ENCODE results near the gene OTUD1. TPM values are rescaled to one million over a fixed set of nuclear protein-coding genes. Genes with fewer than 3 reads are reported as not detected.
"Not testable (repeated sequence)": the region's sequence is repeated elsewhere in the genome, so short reads cannot be mapped to it uniquely, and the experiment has no call there.

Gene OTUD1, protein sequence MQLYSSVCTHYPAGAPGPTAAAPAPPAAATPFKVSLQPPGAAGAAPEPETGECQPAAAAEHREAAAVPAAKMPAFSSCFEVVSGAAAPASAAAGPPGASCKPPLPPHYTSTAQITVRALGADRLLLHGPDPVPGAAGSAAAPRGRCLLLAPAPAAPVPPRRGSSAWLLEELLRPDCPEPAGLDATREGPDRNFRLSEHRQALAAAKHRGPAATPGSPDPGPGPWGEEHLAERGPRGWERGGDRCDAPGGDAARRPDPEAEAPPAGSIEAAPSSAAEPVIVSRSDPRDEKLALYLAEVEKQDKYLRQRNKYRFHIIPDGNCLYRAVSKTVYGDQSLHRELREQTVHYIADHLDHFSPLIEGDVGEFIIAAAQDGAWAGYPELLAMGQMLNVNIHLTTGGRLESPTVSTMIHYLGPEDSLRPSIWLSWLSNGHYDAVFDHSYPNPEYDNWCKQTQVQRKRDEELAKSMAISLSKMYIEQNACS
- polyA plus RNA-seq (ENCODE audit: insufficient read length in 4 of 4) = 10 to 100 TPM; 18.6 to 31.7 (median 24.8) TPM

DNA sequence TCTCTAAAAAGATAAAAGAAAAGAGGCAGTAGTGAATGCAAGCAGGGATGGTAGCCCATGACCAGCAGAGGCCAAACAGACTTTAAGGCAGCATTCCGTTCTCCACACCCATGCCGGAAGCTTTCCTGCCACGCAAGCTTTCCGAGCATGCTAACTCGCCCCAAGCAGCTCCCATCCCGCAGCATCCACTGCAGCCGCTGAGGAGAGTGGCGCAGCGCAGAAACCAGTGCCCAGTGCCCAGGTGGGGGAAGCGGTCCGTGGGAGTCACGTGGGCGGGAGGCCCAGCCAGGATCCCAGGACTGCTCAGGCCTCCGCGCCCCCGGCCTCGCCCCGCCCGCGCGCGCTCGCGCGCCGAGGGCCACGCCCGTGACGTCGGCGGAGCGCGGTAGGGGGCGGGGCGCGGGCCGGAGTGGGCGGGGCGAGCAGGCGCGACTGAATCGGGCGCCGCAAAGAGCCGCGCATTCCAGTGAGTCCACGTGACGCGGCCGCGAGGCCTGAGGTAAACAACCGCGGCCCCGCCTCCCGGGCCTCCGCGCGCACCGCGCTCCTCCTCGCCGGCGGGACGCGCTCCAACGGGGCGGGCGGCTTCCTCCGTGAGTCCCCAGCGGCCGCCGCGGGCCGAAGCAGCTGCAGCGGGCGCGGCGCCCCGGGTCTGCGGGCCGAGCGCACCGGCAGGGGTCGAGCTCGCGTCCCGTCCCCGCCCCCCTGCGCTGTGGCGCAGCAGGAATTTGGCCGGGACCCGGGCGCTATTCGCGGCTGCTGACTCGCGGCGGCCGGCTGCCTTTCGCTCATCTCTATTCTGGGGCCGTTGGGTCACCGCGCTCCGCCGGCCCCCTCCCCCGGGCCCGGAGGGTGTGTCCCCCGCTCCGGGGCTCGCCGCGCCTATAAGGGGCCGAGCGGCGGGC, at the start of gene OTUD1:
Gene OTUD1 (plus strand): TSS at position 529 of the 905 bp plus-strand sequence. CDS start 383 bp downstream, outside the sequence.
- DNase-seq (ENCODE audit: low read depth in 4 of 4, low spot score in 3 of 4) = peak; percentile 74 to 88 (median 85)

DNA sequence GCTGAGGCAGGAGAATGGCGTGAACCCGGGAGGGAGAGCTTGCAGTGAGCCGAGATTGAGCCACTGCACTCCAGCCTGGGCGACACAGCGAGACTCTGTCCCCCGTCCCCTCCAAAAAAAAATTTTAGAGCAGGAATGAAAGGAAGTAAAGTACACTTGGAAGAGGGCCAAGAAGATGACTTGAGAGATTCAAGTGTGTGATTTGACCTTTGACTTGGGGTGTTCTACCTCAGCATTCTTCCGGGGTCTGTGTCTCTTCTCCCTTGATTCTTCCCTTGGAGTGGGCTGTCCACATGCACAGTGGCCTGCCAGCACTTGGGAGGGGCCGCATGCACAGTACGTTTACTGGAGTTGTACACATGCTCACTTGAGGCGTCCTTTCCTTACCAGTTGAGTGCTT, 48.5 kb upstream of the OTUD1 start:
- not testable (repeated sequence) for DNase-seq (ENCODE audit: low read depth in 4 of 4, low spot score in 3 of 4)

DNA sequence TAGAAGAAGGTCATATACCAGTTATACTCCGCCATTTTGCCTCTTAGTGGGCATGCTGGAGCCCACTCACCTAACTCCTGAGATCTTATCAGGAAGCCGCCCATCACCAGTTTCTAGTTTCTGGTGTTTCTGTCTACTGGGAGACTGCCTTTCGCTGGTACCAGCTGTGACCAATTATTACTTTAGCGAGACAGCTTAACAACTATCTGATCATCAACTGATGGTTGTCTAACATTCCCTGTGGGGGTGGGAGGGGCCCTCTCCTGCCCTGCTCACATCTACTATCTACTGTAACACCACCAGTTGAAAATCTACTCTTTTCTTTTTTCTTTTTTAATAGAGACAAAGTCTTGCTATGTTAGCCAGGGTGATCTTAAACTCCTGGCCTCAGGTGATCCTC, 48.1 kb upstream of the OTUD1 start:
- DNase-seq (ENCODE audit: low read depth in 4 of 4, low spot score in 3 of 4) = no peak

DNA sequence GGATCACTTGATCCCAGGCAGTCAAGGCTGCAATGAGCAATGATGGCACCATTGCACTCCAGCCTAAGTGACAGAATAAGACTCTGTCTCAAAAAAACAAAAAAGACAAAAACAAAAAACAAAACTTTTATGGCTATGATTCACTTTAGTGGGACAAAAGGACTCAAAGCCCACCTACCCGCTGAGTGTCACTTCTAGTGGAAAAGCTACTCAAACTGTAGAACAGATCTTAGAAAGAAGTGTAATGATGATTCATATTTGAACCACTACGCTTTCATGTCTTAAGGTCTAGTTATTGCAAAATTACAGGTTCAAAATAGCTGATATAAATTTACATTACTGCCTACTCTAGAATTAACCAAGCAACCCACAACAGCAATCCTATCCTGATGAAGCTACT, 47.1 kb upstream of the OTUD1 start:
- DNase-seq (ENCODE audit: low read depth in 4 of 4, low spot score in 3 of 4) = no peak

DNA sequence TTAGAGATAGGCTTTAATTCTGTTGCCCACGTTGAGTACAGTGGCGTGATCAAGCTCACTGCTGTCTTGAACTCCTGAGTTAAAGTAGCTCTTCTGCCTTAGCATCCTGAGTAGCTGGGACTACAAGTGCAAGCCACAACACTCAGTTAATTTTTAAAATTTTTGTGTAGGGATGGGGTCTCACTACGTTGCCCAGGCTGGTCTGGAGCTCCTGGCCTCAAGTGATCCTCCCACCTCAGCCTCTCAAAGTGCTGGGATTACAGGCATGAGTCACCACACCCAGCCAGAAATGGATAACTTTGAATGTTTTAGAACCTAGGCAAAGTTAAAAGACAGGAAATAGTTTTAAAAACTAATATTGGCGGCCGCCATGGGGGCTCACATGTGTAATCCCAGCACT, 43.9 kb upstream of the OTUD1 start:
- DNase-seq (ENCODE audit: low read depth in 4 of 4, low spot score in 3 of 4) = no peak

DNA sequence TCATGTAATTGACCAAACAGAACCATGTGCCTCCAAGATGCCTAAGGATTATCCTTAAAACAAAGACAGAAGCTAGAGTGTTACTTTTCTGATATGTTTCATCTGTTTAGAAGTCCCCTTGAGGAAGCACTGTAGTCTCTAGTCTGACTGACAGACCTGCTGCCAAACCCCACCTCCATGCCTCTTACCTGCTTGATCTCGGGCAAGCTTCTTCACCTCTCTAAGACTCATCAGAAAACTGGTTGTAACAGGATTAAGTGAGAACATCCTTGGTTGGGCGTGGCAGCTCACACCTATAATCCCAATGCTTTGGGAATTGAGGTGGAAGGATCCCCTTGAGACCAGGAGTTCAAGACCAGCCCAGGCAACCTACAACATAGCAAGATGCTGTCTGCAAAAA, 42.2 kb upstream of the OTUD1 start:
- DNase-seq (ENCODE audit: low read depth in 4 of 4, low spot score in 3 of 4) = no peak

DNA sequence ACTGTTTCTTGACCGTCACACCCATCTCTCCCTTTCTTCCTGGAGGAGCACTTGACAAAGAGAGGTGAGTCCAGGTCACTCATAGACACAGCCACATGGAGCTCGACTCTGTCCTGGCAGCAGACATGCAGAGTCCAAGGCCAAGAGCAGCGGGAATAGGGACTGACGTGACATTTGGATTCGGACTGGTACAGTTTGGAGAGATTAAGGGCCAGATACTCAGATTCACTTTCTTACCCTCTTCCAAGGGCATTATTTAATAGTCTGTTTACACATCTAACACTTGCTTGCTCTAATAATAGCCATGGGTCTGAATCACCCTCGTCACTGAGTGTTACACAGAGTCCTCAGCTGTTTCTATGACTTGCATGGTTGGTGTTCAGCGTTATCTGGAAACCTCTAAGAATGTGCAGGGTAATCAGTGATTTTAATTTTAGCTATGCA, 39.2 kb upstream of the OTUD1 start:
- DNase-seq (ENCODE audit: low read depth in 4 of 4, low spot score in 3 of 4) = no peak

DNA sequence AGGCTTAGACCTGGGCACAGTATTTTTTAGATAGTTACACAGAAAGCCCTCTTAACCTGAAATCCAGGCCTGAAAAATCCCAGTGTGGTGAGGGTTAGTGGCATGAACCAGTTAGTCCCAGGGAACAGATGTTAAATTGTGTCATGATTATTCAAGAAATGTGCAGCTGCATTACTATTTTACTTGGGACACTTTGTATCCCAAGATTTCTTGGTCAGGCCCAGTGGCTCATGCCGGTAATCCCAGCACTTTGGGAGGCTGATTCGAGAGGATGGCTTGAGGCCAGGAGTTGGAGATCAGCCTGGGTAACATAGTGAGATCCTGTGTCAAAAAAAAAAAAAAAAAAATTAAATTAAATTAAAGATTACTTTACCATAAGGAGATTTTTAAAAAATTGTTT, 36.0 kb upstream of the OTUD1 start:
- no peak for DNase-seq (ENCODE audit: low read depth in 4 of 4, low spot score in 3 of 4)

DNA sequence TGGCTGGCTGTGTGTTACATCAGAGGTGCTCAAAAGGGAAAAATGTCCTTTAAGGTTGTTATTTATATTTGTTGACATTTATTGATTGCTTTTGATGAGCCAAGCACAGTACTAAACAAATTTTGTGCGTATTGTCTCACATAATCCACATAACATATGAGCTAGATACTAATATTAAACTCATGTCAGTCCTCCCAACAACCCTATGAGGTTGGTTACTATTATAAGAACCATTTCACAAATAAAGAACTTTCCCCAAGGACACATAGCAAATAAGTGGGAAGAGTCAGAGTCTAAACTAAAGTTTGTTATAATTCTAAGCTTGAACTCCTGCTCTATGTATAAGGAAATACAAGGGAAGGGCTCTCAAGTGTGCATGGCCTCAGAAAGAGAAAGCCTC, 35.6 kb upstream of the OTUD1 start:
- no peak for DNase-seq (ENCODE audit: low read depth in 4 of 4, low spot score in 3 of 4)

DNA sequence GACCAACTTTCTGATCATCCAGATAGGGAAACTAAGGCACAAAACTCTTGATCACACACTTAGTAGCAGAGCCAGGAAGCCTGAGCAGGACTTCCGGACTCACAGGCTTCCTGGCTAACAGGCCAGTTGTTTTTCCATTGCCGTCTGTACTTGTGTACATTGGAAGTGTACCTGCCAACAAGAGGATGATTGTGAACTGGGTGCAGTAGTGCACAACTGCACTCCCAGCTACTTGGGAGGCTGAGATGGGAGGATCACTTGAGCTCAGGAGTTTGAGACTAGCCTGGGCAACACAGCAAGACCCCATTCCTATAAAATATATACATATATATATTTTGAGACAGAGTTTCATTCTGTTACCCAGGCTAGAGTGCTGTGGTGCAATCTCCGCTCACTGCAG, 35.2 kb upstream of the OTUD1 start:
- DNase-seq (ENCODE audit: low read depth in 4 of 4, low spot score in 3 of 4) = no peak

DNA sequence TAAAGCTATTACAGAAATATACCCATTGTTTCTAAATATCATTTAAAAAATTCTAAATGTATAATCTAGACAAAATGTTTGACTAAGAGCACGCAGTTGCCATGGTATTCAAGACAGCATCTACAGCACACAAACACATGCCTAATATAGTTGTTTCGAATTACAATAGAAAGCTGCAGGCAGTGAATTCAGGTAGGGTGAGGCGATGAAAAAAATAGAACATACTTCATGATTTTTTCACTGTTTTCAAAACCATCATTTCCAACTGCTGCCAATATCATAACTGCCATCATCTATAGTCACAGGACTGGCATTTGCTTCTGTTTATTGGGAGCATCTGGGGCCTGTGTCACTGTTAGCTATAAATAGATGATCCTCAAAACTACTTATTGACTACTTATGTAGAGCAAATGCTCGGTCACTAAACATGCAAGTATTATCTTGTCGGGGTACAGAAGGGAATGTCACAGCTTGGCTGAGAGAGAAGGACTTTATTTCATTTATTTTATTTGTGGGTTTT, 34.4 kb upstream of the OTUD1 start:
- no peak for DNase-seq (ENCODE audit: low read depth in 4 of 4, low spot score in 3 of 4)

DNA sequence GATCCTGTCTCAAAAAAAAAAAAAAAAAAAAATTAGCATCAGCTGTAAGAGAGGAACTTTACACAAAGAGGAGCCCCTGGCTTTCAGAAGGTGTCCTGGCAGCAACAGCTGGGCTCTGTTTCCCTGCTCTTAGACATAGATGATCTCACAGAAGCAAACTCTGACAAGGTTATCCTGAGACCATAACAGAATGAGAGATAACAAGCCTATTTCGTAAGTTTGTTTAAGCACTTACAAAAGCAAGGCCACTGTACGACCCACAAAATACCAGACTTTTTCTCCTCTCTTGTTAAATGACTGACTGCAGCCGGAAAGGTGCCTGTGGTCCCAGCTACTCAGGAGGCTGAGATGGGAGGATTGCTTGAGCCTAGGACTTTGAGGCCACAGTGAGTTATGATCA, 33.3 kb upstream of the OTUD1 start:
- DNase-seq (ENCODE audit: low read depth in 4 of 4, low spot score in 3 of 4) = no peak

DNA sequence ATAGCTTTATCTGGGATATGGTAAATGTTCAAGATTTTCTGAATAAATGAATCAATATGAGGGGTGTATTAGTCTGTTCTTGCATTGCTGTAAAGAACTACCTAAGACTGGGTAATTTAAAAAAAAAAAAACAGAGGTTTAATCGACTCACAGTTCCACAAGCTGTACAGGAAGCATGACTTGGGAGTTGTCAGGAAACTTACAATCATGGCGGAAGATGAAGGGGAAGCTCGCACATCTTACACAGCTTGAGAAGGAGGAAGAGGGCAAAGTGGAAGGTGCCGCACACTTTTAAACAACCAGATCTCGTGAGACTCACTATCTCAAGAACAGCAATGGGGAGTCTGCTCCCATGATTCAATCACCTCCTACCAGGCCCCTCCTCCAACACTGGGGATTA, 32.5 kb upstream of the OTUD1 start:
- DNase-seq (ENCODE audit: low read depth in 4 of 4, low spot score in 3 of 4) = no peak

DNA sequence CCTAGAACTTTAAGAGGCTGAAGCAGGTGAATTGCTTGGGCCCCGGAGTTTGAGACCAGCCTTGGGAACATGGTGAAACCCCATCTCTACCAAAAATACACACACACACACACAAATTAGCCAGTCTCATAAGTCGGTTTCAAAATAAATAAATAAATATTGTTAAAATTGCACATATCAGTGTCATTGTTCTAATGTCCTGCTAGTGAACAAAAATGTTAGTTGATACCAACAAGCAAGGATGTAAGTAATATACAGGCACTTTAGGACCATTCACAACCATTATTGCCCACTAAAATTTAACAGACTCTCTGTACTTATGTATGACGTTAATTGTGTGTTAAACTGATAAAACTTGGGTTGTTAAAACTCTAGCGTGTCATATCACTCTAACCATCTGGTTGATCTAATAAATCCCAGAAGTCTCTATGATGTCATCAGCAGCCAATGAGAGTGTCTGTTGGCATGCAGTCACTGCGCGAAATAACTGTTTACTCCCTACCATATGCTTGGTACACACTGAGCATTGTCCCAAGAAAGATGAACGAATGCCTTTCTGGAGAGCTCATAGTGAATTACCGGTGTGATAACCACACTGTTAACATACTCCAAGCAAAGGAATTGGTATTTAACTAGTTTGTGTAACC, 30.4 kb upstream of the OTUD1 start:
- DNase-seq (ENCODE audit: low read depth in 4 of 4, low spot score in 3 of 4) = no peak

DNA sequence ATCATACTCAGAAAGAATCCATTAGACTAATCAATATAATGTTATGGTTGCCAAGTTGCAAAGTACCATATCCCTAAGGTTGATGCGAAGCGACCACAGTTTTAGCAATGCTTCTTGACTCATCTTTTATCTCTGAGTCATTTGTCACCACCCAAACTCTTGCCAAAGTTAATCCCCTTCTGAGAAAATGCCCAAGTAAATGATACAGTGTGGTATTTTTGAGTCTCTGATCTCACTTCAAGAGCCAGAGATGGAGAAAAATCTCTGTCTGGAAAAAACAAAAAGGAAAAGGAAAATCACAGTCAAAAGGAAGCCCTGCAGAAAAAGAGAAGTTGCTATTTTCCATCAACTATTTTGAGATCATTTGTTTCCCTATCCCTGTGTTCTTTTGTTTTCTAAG, 26.7 kb upstream of the OTUD1 start:
- no peak for DNase-seq (ENCODE audit: low read depth in 4 of 4, low spot score in 3 of 4)

DNA sequence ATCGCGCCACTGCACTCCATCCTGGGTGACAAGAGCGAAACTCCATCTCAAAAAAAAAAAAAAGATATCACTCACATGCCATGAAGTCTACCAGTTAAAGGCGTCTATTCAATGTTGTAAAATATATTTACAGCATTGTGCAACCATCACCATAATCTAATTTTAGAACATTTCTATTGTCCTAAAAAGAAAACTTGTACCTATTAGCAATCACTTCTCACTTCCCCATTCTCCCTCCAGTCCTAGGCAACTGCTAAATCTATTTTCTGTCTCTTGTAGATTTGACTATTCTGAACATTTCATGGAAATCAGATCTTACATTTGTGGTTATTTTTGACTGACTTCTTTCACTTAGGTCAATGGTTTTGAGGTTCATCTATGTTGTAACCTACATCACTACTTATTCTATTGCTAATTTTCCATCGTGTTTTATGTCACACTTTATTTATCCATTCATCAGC, 25.2 kb upstream of the OTUD1 start:
- DNase-seq (ENCODE audit: low read depth in 4 of 4, low spot score in 3 of 4) = no peak

DNA sequence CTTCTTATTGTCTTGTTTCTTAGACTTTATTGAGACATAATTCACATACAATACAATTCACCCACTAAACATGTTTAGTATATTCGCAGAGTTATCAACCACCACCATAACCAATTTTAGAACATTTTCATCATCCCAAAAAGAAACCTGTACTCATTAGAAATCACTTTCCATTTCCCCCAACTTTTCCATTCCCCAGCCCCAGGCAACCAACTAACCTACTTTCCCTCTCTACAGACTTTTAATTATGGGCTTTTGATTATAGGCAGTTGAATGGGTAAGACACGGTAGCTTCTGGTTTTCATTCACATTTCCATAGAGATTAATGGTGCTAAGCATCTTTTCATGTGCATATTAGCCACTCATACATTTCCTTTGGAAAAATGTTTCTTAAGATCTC, 24.2 kb upstream of the OTUD1 start:
- no peak for DNase-seq (ENCODE audit: low read depth in 4 of 4, low spot score in 3 of 4)

DNA sequence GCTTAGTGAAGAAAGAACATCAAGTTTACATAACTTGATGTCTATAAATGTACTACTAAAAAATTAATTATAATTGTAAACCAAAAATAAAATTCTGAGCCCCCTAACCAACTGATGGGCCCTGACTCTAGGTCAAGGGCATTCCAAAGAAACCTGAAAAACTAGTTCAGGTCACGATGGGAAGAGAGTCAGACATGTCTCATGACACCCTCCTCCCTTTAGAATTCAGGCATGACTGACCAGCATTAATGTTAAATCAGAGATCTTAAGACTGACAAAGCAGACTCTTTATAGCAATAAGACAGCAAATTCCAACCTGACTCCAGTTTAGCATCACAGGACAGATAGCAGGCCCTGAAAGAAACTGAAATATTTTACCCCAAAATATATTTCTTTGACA, 21.6 kb upstream of the OTUD1 start:
- DNase-seq (ENCODE audit: low read depth in 4 of 4, low spot score in 3 of 4) = peak in 1 of 4 donors; percentile 18

DNA sequence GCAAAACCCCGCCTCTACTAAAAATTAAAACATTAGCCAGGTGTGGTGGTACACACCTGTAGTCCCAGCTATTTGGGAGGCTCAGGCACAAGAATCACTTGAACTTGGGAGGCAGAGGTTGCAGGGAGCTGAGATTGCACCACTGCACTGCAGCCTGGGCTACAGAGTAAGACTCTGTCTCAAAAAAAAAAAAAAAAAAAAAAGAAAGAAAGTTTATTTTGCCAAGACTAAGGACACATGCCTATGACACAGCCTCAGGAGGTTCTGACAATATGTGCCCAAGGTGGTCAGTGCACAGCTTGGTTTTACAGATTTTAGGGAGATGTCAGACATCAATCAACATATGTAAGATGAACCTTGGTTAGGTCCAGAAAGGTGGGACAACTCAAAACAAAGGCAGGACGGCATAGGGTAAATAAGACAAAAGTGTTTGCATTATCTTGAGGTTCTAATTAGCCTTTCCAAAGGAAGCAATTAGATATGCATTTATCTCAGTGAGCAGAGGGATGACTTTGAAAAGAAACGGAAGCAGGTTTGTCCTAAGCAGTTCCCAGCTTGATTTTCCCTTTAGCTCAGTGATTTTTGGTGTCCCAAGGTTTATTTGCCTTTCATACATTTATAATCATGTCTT, 20.7 kb upstream of the OTUD1 start:
- DNase-seq (ENCODE audit: low read depth in 4 of 4, low spot score in 3 of 4) = no peak

DNA sequence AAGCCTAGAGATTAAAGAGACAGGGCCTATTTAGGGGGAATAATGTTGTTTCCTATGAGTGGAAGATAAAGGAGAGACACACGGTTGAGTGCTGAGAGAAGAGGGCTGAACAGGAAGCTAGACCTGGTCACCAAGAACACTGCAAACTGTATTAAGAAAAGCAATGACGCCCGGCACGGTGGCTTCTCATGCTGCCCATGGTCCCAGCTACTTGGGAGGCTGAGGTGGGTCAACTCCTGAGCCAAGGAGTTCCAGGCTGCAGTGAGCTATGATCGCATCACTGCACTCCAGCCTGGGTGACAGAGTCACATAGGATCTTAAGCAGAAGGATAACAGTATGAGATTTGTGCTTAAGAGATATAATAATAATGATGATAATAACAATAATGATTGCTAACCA, 19.7 kb upstream of the OTUD1 start:
- no peak for DNase-seq (ENCODE audit: low read depth in 4 of 4, low spot score in 3 of 4)

Data from left renal pelvis (tissue), 4 donors.